Kidney capillary endothelial cell (primary cell): ENCODE data around the gene ZNF669.

Source experiments
- DNase-seq: peaks from one replicate; pipeline ENCODE4 v3.0.0-alpha.2; 2018; ENCODE audit warnings: low spot score

The ZNF669 gene

GRCh38 chr1:247111259-247111699 lies 7.1 kb upstream of the ZNF669 start:
- DNase-seq = no peak

- DNase-seq = no peak
Measured at GRCh38 chr1:247110627-247111258, 6.6 kb upstream of the ZNF669 start.

GRCh38 chr1:247107694-247108093 lies 3.5 kb upstream of the ZNF669 start:
- DNase-seq = no peak

GRCh38 chr1:247105966-247106365 lies 1.8 kb upstream of the ZNF669 start:
- no peak for DNase-seq

GRCh38 chr1:247104965-247105364 lies 809 bp upstream of the ZNF669 start:
- no peak for DNase-seq

GRCh38 chr1:247102381-247102780 lies 1.8 kb downstream of the ZNF669 start:
- no peak for DNase-seq

GRCh38 chr1:247100676-247101279 lies 3.4 kb downstream of the ZNF669 start:
- DNase-seq = no peak

GRCh38 chr1:247096958-247097357 lies 7.2 kb downstream of the ZNF669 start:
- no peak for DNase-seq

GRCh38 chr1:247096544-247096943 lies 7.6 kb downstream of the ZNF669 start:
- DNase-seq = no peak

- no peak for DNase-seq
Measured at GRCh38 chr1:247096112-247096511, 8.0 kb downstream of the ZNF669 start.

GRCh38 chr1:247090455-247090854 lies 13.7 kb downstream of the ZNF669 start:
- no peak for DNase-seq

- DNase-seq = no peak
Measured at GRCh38 chr1:247089616-247090375, 14.4 kb downstream of the ZNF669 start.

- no peak for DNase-seq
Measured at GRCh38 chr1:247088967-247089366, 15.2 kb downstream of the ZNF669 start.

GRCh38 chr1:247087256-247087655 lies 16.9 kb downstream of the ZNF669 start:
- no peak for DNase-seq

- DNase-seq = no peak
Measured at GRCh38 chr1:247085310-247085709, 18.8 kb downstream of the ZNF669 start.

- DNase-seq = no peak
Measured at GRCh38 chr1:247084771-247085170, 19.4 kb downstream of the ZNF669 start.

- no peak for DNase-seq
Measured at GRCh38 chr1:247079141-247079874, 24.8 kb downstream of the ZNF669 start.

- peak; percentile 87 for DNase-seq
Measured at GRCh38 chr1:247078258-247079140, 25.7 kb downstream of the ZNF669 start, which contains the start of gene ZNF670. Gene ZNF670 (minus strand): TSS chr1:247078811. CDS start chr1:247078596, 215 bp downstream.

GRCh38 chr1:247077876-247078257 lies 26.3 kb downstream of the ZNF669 start:
- peak; percentile 12 for DNase-seq

GRCh38 chr1:247077213-247077612 lies 26.9 kb downstream of the ZNF669 start:
- DNase-seq = no peak

- DNase-seq = no peak
Measured at GRCh38 chr1:247070645-247071044, 33.5 kb downstream of the ZNF669 start.
